NCI-H128 (cell line): ENCODE measurements around the gene CRYL1.
A peak's percentile ranks its signal among the peaks of the same experiment; 100 is the strongest.

Experiments used
- DNase-seq: peaks from one replicate; lab custom pipeline; 2025; ENCODE audit not compliant: unreplicated experiment; lab: John Stamatoyannopoulos, UW

The CRYL1 gene

DNA sequence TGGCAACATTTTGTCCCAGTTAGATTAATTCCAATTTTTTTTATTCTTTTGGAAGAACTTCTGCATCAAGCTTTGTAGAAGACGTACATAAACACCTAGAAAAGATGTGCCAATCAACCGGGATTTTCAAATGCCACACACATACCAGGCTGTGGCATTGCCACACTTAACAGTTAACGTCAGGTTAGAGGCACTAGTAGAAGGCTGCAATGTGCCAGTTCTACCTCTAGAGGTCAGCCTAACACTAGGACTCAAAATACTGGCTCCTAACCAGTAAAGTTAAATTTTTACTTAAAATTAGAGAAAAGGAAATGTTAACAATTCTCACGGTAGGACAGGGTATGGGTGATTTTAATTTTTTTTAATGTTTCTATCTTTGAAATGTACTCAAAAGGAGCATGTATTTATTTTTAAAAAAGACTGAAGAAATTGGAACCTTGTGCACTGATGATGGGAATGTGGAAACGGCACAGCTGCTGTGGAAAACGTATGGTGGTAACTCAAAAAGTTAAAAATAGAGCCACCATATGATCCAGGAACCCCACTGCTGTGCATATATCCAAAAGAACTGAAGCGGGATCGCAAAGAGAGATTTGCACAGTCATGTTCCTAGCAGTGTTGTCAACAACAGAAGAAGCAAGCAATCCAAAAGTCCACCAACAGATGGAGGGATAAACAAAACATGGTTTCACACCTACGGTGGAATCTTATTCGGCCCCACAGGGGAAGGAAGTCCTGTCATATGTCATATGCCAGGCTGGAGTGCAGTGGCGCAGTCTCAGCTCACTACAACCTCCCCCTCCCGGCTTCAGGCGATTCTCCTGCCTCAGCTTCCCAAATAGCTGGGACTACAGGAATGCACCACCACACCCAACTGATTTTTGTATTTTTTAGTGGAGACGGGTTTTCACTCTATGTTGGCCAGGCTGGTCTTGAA lies 30.3 kb downstream of the CRYL1 start:
- DNase-seq = peak; percentile 66

DNA sequence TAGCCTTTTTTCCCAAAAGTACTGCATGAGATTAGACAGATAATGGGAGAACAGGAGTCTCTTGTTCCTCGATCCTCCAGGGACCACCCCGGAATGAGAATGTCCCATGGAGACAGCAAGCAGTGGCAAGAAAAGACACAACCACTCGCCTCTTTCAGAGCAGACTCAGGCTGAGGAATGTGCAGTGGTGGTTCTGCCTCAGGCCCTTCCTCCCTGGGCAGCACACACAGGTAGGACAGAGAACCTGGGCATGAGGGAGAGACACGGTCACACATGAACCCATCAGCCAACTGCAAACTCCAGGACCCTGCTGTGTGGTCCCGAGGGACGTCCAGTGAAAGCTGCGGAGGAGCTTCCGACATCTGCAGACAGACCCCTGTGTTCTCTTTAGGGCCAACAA lies 31.0 kb downstream of the CRYL1 start:
- DNase-seq = no peak

DNA sequence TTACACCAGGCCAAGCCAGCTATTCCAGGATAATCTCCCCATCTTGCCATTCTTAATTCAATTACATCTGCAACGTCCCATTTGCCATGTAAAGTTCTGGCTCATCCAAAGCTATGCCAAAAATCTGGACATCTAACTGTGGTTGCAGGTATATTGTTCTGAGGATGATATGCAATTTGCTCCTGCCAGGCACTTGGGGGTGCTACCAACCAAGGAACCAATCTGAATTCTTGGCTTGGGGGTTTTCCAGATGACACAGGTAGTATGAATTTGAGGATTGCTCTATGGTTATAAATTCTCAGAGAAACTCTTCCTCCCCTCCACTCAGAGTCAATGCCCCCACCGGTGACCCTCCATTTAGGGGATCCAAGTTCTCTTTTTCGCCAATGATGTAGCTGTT lies 33.0 kb downstream of the CRYL1 start:
- peak; percentile 50 for DNase-seq

- DNase-seq = peak; percentile 42
Measured at GRCh38 chr13:20491926-20492435, 33.7 kb downstream of the CRYL1 start.

- DNase-seq = peak; percentile 56
Measured at GRCh38 chr13:20489185-20489820, 36.4 kb downstream of the CRYL1 start.

GRCh38 chr13:20487927-20488326 lies 37.7 kb downstream of the CRYL1 start:
- DNase-seq = no peak

- DNase-seq = no peak
Measured at GRCh38 chr13:20482787-20483186, 42.9 kb downstream of the CRYL1 start.

- no peak for DNase-seq
Measured at GRCh38 chr13:20482275-20482761, 43.3 kb downstream of the CRYL1 start.

- no peak for DNase-seq
Measured at GRCh38 chr13:20477394-20477793, 48.3 kb downstream of the CRYL1 start.

GRCh38 chr13:20475927-20476691 lies 49.5 kb downstream of the CRYL1 start:
- DNase-seq = no peak

DNA sequence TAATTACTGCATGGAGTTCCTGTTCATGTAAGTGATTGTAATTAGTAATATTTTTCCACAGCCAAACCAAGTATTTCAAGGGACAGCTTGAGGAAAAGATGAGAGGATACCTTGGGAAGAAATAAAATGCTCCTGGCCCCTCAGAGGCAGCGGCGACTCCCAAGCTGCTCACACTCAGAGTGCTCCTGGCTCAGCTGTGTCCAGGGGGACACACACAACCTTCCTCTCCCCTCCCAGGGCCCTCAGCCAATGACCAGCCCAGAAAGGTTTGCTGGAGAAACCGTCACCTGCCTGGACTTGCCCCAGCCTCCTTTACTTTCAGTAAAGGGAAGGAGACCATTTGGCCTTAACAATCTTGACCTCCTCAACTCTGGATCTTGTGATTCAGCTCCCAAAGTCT lies 51.1 kb downstream of the CRYL1 start:
- no peak for DNase-seq

DNA sequence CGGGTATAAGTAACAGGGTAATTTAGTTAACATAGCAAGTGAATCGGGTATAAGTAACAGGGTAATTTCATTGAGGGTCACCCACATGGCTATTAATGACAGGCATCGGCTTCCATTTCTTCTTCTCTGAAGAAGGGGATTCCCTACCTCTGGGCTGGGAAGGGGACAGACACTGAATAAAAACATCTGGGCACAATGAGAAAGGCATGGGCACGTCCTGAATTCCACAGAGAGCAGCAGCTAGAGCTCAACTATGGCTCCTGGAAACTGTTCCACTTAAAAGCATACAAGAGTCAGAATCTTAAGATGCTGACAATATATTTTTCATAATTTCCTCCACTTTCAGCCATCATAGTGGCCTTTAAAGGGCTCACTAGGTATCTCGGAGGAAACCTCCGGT lies 51.8 kb downstream of the CRYL1 start:
- no peak for DNase-seq

DNA sequence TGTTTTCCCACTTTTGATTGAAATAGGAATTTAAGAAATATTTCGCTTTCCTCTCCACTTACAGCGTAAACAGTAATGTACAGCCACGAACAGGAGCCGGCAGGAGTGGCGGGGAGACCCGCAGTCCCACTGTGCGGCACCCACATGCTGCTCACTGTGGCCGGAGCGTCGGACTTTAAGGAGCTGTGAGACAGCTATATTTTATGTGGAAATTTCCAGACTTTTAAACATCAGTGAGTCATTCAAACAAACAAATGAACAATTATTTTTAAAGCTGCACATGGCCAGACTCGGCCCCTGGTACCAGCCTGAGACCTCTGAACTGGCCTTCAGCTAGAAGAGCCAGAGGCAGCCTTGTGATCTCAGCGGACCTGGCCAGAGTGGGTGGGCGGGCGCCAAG lies 52.5 kb downstream of the CRYL1 start:
- DNase-seq = no peak

DNA sequence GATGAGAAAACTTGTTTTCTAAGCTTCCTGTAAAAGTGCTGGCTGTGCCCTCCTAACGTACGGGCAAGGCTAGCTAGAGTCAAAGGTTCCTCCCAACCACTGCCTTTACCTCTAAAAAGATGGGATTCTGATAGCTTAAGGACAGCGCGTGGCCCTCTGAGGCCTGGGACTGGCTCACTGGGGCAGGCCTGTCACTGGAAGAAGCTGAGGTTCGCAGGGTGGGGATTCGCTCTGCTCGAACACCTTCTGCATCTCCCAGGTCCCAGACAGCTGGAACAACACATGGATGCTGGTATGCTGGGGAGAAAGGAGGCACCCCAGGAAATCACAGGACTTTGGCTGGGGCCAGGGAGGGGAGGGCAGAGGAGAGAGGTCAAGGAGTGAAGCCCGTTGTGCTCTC lies 53.1 kb downstream of the CRYL1 start:
- DNase-seq = no peak

DNA sequence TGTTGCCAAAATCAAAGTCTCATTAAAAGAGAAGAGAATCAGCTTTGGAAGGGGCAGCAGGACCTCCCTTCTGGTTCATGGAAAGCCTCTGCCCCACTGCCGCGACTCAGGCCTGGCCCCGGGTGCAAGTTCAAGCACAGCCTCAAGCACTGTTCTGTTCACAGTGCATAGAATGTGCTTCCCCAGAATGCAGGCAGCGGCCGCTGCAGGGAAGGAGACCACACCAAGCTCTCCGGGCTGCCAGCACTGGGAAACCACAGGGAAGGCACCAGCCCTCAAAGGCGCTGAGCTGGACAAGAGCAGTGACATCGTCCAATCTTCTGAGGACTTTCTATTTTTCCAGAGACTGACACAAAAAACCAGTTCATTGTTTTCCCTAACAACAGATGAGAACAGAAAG lies 55.5 kb downstream of the CRYL1 start:
- DNase-seq = no peak

- DNase-seq = no peak
Measured at GRCh38 chr13:20466371-20466770, 59.3 kb downstream of the CRYL1 start.

DNA sequence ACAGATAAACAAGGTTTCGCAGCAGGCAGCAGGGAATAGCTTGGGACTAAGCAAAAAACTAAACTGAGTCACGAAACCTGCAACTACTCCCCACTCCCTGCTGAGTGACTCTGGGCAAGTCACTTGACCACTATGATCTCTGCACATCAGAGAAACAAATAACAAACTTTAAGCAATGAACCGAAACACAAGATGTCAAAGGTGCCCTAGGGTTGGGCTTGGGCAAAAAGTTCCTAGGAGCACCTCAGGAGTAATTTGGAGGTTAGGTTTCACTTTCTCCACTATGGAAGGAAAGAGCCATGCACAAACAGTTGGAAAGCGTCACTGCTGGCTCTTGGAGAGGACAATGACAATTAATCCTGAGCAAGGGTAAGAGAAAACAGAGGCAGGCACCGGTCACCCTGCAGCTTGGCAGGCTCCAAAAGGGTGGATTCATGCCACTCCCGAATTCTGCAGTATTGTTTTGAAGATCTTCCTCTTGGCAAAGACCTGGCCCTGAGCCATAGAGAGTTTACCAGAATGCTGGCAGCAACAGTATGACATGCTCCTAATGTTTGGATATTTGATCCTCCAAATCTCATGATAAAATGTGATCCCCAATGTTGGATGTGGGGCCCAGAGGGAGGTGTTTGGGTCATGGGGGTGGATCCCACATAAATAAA lies 60.3 kb downstream of the CRYL1 start:
- DNase-seq = no peak

- DNase-seq = no peak
Measured at GRCh38 chr13:20462921-20463320, 62.7 kb downstream of the CRYL1 start.

- DNase-seq = no peak
Measured at GRCh38 chr13:20462533-20462915, 63.1 kb downstream of the CRYL1 start.

DNA sequence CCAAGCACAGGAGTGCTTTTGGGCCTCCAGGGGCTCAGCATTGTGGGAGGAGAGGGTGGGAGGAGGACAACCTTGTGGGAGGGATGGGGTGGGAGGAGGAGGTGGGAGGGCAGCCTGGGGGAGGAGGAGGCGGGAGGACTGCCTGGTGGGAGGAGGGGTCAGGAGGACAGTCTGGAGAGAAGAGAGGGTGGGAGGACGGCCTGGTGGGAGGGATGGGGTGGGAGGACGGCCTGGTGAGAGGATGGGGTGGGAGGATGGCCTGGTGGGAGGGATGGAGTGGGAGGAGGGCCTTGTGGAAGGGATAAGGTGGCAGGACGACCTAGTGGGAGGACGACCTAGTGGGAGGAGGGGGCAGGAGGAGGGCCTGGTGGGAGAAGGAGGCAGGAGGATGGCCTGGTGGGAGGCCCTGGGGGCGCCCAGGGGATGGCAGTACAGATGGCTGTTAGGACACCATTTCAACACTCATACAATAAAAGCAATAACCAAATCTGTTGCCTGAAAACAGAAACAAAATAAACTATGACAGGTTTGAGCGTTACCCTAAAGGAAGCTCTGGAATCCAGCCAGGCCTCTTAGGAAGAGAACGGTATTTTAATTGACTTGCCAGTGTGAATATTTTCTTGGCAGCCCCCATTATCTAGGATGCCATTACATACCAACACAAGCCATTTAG lies 63.7 kb downstream of the CRYL1 start:
- DNase-seq = no peak
